Smooth muscle cell (in vitro differentiated cells): ENCODE data around the gene CADM1. TPM values are rescaled to one million over a fixed set of nuclear protein-coding genes. Genes with fewer than 3 reads are reported as not detected.

Source experiments
- DNase-seq: peaks from one replicate; lab custom pipeline; 2025; ENCODE audit not compliant: unreplicated experiment; lab: John Stamatoyannopoulos, UW
- H2AFZ ChIP-seq: fragments of 200-600 bp; sonication (generic); 2 replicates; pipeline ENCODE4 v1.6.0; 2016; ENCODE audit warnings: antibody characterized with exemption, low read depth, mild to moderate bottlenecking
- H3F3A ChIP-seq: fragments of 200-600 bp; sonication (generic); 2 replicates; pipeline ENCODE4 v1.6.0; 2017; ENCODE audit warnings: antibody characterized with exemption, low read depth
- H3K27ac ChIP-seq: fragments of 200-600 bp; sonication (generic); 2 replicates; pipeline ENCODE4 v1.5.1; 2016; ENCODE audit warnings: low read depth, mild to moderate bottlenecking
- H3K27me3 ChIP-seq: fragments of 200-600 bp; sonication (generic); 2 replicates; pipeline ENCODE4 v1.6.1; 2016; ENCODE audit warnings: low read depth, mild to moderate bottlenecking
- H3K36me3 ChIP-seq: fragments of 200-600 bp; sonication (generic); 2 replicates; pipeline ENCODE4 v1.5.1; 2016; ENCODE audit warnings: low read depth
- H3K4me1 ChIP-seq: fragments of 200-600 bp; sonication (generic); 2 replicates; pipeline ENCODE4 v1.5.1; 2016; ENCODE audit warnings: low read depth
- H3K4me2 ChIP-seq: fragments of 200-600 bp; sonication (generic); 2 replicates; pipeline ENCODE4 v1.6.0; 2016; ENCODE audit warnings: mild to moderate bottlenecking
- H3K4me3 ChIP-seq: fragments of 200-600 bp; sonication (generic); 2 replicates; pipeline ENCODE4 v1.5.1; 2016; ENCODE audit warnings: mild to moderate bottlenecking
- H3K79me2 ChIP-seq: fragments of 200-600 bp; sonication (generic); 2 replicates; pipeline ENCODE4 v1.6.0; 2016; ENCODE audit warnings: low read depth, mild to moderate bottlenecking
- H3K9ac ChIP-seq: fragments of 200-600 bp; sonication (generic); 2 replicates; pipeline ENCODE4 v1.6.0; 2016; ENCODE audit warnings: low read depth
- H3K9me3 ChIP-seq: fragments of 200-600 bp; sonication (generic); replicated peaks from 2 replicates; pipeline ENCODE4 v1.5.1; 2016; ENCODE audit warnings: low read depth
- H4K20me1 ChIP-seq: fragments of 200-600 bp; sonication (generic); 2 replicates; pipeline ENCODE4 v1.6.0; 2016; ENCODE audit warnings: low read depth
- CTCF ChIP-seq: fragments of 200-600 bp; sonication (generic); IDR thresholded peaks from 2 replicates; pipeline ENCODE4 v1.5.1; 2017; ENCODE audit warnings: borderline replicate concordance, mild to moderate bottlenecking, antibody characterized with exemption; ENCODE audit not compliant: insufficient read depth, poor library complexity, severe bottlenecking
- WGBS: methylation state at CpG from one replicate; pipeline ENCODE4 v1.1.7; 2016; ENCODE audit warnings: low lambda C conversion rate; 5-methylcytosine and 5-hydroxymethylcytosine counted together
- polyA plus RNA-seq: library from polyadenylated mRNA; unstranded; fragments of >200 nt; fragmentation: Nextera tagmentation; extraction: Ambion mirVana; gene quantifications from 2 replicates; pipeline ENCODE4 v1.2.1, GENCODE V29; 2016
- total RNA-seq: library from RNA; depleted of rRNA; stranded (reverse); fragments of >200 nt; gene quantifications from 2 replicates; pipeline ENCODE4 v1.2.3, GENCODE V29; 2014

CADM1 gene
- total and polyA plus RNA-seq, 2 experiments from 2014 or later, result 158 to 167 TPM

GRCh38 chr11:115184901-115185300, 319.3 kb downstream of the CADM1 start:
- Histone ChIP-seq H3K9me3 (no peaks in the 10 kb centered on the region), H3K4me3 (no peak overlapping the region), H3K4me1 (peaks cover 23% of the 10 kb centered on the region), H2AFZ (no peak overlapping the region), H3K9ac (no peak overlapping the region), H3F3A (no peaks in the 10 kb centered on the region), H3K4me2 (no peak overlapping the region), H3K27me3 (no peaks in the 10 kb centered on the region), H3K36me3 (no peaks in the 10 kb centered on the region), H3K27ac (no peak overlapping the region), H4K20me1 (no peaks in the 10 kb centered on the region), H3K79me2 (no peaks in the 10 kb centered on the region)
- no peak for DNase-seq
- TF ChIP-seq CTCF, result no peak
- WGBS, result 93% methylated on average over 5 of the region's 5 CpGs

- TF ChIP-seq CTCF, result no peak
- Histone ChIP-seq H3K4me2 (no peak overlapping the region), H3K4me3 (no peak overlapping the region), H4K20me1 (no peaks in the 10 kb centered on the region), H3K4me1 (peaks cover 23% of the 10 kb centered on the region), H3K27me3 (no peaks in the 10 kb centered on the region), H2AFZ (no peak overlapping the region), H3K79me2 (no peaks in the 10 kb centered on the region), H3K9ac (no peak overlapping the region), H3K9me3 (no peaks in the 10 kb centered on the region), H3K36me3 (no peaks in the 10 kb centered on the region), H3K27ac (no peak overlapping the region), H3F3A (no peaks in the 10 kb centered on the region)
- DNase-seq, result no peak
- 74% methylated on average over 6 of the region's 6 CpGs for WGBS
Measured at GRCh38 chr11:115183830-115184229, 320.4 kb downstream of the CADM1 start.

GRCh38 chr11:115183136-115183535, 321.1 kb downstream of the CADM1 start:
- no peak for TF ChIP-seq CTCF
- Histone ChIP-seq H3K9me3 (no peaks in the 10 kb centered on the region), H4K20me1 (no peaks in the 10 kb centered on the region), H3K27me3 (no peaks in the 10 kb centered on the region), H3K36me3 (no peaks in the 10 kb centered on the region), H2AFZ (no peak overlapping the region), H3F3A (no peaks in the 10 kb centered on the region), H3K9ac (no peak overlapping the region), H3K4me1 (peaks cover 23% of the 10 kb centered on the region), H3K4me2 (no peak overlapping the region), H3K4me3 (no peak overlapping the region), H3K27ac (no peak overlapping the region), H3K79me2 (no peaks in the 10 kb centered on the region)
- WGBS, result 95% methylated on average over 4 of the region's 4 CpGs
- no peak for DNase-seq

GRCh38 chr11:115182282-115182955, 321.8 kb downstream of the CADM1 start:
- H3K36me3 ChIP-seq, result no peaks in the 10 kb centered on the region
- no peak for TF ChIP-seq CTCF
- H3K9me3 ChIP-seq, result no peaks in the 10 kb centered on the region
- no peaks in the 10 kb centered on the region for H3K79me2 ChIP-seq
- no peak overlapping the region for H3K4me3 ChIP-seq
- 95% methylated on average over 7 of the region's 7 CpGs for WGBS
- no peak for DNase-seq
- peaks cover 23% of the 10 kb centered on the region for H3K4me1 ChIP-seq
- H3K27me3 ChIP-seq, result no peaks in the 10 kb centered on the region
- no peak overlapping the region for H2AFZ ChIP-seq
- no peaks in the 10 kb centered on the region for H4K20me1 ChIP-seq
- no peak overlapping the region for H3K9ac ChIP-seq
- no peaks in the 10 kb centered on the region for H3F3A ChIP-seq
- no peak overlapping the region for H3K4me2 ChIP-seq
- H3K27ac ChIP-seq, result no peak overlapping the region
